Measurements from ENCODE around the gene KIF18A. TPM values are rescaled to one million over a fixed set of nuclear protein-coding genes. Genes with fewer than 3 reads are reported as not detected.

The KIF18A gene
- total and polyA plus RNA-seq, 2 of the 13 experiments (the other 11 are each of a cell fraction or from before 2014, with no cell fraction given): 3.4 to 14.4 TPM

DNA sequence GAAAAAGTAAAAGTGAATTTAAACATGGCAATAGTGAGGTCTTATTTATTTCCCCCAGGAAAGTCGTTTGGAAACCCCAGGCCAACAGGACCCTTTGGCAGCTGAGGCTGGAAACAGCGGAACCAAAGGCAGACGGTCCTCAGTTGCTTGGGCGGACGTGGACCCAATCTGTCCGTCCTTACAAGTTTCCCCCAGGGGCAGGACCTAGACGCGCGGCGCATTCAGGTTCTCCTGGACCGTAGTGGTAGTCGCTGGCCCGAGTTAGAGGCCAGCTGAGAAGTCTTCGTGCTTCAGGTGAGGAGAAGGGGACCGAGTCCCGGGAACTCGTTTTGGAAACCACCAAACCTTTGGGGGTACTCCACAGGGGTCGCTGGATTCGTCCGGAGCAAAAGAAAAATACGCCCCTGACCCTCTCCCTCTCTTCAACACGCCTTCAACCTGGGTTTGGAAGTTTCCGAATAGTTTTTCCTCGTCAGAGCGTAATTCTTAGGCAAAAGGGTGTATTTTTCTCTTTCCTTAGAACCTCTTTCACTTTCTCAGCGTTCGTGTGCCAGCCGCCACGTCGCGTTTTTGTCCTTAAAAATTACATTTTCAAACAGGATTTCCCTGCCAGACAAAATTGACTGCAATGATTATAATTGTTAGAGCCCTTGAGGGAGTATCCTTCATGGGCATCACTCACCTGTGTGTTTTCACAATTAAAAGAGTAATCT is 2.3 kb upstream of the KIF18A start (continued):
- no peak for TF ChIP-seq SMAD1 (CRISPR knock-in tag; IDR thresholded peaks at IDR 0.05; ENCODE audit: borderline replicate concordance, low read depth)
- TF ChIP-seq IKZF4 (CRISPR knock-in tag; IDR thresholded peaks at IDR 0.05; ENCODE audit: borderline replicate concordance, low read depth, not compliant biosample characterization): peak; percentile 44
- no peak for TF ChIP-seq ZC3H13 (CRISPR knock-in tag; IDR thresholded peaks at IDR 0.05)
- no peak for TF ChIP-seq ZNF678 (CRISPR knock-in tag; IDR thresholded peaks at IDR 0.05)
- TF ChIP-seq, protein P1, sequence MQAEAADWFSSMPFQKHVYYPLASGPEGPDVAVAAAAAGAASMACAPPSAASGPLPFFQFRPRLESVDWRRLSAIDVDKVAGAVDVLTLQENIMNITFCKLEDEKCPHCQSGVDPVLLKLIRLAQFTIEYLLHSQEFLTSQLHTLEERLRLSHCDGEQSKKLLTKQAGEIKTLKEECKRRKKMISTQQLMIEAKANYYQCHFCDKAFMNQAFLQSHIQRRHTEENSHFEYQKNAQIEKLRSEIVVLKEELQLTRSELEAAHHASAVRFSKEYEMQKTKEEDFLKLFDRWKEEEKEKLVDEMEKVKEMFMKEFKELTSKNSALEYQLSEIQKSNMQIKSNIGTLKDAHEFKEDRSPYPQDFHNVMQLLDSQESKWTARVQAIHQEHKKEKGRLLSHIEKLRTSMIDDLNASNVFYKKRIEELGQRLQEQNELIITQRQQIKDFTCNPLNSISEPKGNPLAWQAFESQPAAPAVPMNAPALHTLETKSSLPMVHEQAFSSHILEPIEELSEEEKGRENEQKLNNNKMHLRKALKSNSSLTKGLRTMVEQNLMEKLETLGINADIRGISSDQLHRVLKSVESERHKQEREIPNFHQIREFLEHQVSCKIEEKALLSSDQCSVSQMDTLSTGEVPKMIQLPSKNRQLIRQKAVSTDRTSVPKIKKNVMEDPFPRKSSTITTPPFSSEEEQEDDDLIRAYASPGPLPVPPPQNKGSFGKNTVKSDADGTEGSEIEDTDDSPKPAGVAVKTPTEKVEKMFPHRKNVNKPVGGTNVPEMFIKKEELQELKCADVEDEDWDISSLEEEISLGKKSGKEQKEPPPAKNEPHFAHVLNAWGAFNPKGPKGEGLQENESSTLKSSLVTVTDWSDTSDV (CRISPR knock-in tag; IDR thresholded peaks at IDR 0.05): 0 out of 2 replicates have a peak, but pooled peaks have one; percentile 61
- TF ChIP-seq ZBTB38 (CRISPR knock-in tag; IDR thresholded peaks at IDR 0.05): peak; percentile 90
- no peak for TF ChIP-seq ZNF660 (CRISPR knock-in tag; IDR thresholded peaks at IDR 0.05; ENCODE audit: borderline replicate concordance, low read depth)
- peak; percentile 81; the same call in 1 of the 2 replicates for TF ChIP-seq KDM5B (CRISPR knock-in tag; IDR thresholded peaks at IDR 0.05; ENCODE audit: borderline replicate concordance)
- TF ChIP-seq TEAD2 (CRISPR knock-in tag; IDR thresholded peaks at IDR 0.05): 0 out of 2 replicates have a peak, but pooled peaks have one; percentile 67
- peak; percentile 83; the same call in 1 of the 2 replicates for TF ChIP-seq ZNF367 (CRISPR knock-in tag; IDR thresholded peaks at IDR 0.05; ENCODE audit: borderline replicate concordance)
- no peak for TF ChIP-seq FLYWCH1 (CRISPR knock-in tag; IDR thresholded peaks at IDR 0.05)
- no peak for TF ChIP-seq RCOR2 (CRISPR knock-in tag; IDR thresholded peaks at IDR 0.05)
- no peak for TF ChIP-seq ISX (CRISPR knock-in tag; conservative IDR thresholded peaks at IDR 0.05)
- TF ChIP-seq ZNF713 (CRISPR knock-in tag; IDR thresholded peaks at IDR 0.05): no peak
- TF ChIP-seq, protein P2, sequence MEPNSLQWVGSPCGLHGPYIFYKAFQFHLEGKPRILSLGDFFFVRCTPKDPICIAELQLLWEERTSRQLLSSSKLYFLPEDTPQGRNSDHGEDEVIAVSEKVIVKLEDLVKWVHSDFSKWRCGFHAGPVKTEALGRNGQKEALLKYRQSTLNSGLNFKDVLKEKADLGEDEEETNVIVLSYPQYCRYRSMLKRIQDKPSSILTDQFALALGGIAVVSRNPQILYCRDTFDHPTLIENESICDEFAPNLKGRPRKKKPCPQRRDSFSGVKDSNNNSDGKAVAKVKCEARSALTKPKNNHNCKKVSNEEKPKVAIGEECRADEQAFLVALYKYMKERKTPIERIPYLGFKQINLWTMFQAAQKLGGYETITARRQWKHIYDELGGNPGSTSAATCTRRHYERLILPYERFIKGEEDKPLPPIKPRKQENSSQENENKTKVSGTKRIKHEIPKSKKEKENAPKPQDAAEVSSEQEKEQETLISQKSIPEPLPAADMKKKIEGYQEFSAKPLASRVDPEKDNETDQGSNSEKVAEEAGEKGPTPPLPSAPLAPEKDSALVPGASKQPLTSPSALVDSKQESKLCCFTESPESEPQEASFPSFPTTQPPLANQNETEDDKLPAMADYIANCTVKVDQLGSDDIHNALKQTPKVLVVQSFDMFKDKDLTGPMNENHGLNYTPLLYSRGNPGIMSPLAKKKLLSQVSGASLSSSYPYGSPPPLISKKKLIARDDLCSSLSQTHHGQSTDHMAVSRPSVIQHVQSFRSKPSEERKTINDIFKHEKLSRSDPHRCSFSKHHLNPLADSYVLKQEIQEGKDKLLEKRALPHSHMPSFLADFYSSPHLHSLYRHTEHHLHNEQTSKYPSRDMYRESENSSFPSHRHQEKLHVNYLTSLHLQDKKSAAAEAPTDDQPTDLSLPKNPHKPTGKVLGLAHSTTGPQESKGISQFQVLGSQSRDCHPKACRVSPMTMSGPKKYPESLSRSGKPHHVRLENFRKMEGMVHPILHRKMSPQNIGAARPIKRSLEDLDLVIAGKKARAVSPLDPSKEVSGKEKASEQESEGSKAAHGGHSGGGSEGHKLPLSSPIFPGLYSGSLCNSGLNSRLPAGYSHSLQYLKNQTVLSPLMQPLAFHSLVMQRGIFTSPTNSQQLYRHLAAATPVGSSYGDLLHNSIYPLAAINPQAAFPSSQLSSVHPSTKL (CRISPR knock-in tag; IDR thresholded peaks at IDR 0.05): peak; percentile 90
- peak; percentile 94; the same call in 1 of the 2 replicates for TF ChIP-seq ZNF614 (CRISPR knock-in tag; IDR thresholded peaks at IDR 0.05; ENCODE audit: borderline replicate concordance)
- TF ChIP-seq ZNF746 (CRISPR knock-in tag; IDR thresholded peaks at IDR 0.05): peak; percentile 79
- peak; percentile 92 for TF ChIP-seq ZNF431 (CRISPR knock-in tag; IDR thresholded peaks at IDR 0.05; ENCODE audit: borderline replicate concordance, low read depth)
- TF ChIP-seq, protein P3, sequence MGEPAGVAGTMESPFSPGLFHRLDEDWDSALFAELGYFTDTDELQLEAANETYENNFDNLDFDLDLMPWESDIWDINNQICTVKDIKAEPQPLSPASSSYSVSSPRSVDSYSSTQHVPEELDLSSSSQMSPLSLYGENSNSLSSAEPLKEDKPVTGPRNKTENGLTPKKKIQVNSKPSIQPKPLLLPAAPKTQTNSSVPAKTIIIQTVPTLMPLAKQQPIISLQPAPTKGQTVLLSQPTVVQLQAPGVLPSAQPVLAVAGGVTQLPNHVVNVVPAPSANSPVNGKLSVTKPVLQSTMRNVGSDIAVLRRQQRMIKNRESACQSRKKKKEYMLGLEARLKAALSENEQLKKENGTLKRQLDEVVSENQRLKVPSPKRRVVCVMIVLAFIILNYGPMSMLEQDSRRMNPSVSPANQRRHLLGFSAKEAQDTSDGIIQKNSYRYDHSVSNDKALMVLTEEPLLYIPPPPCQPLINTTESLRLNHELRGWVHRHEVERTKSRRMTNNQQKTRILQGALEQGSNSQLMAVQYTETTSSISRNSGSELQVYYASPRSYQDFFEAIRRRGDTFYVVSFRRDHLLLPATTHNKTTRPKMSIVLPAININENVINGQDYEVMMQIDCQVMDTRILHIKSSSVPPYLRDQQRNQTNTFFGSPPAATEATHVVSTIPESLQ (CRISPR knock-in tag; conservative IDR thresholded peaks at IDR 0.05): 0 out of 2 replicates have a peak, but pooled peaks have one; percentile 70
- no peak for TF ChIP-seq SCMH1 (CRISPR knock-in tag; IDR thresholded peaks at IDR 0.05; ENCODE audit: borderline replicate concordance)
- 0 out of 2 replicates have a peak, but pooled peaks have one; percentile 26 for TF ChIP-seq HNRNPL (IDR thresholded peaks at IDR 0.05; ENCODE audit: low read depth, low read length)
